Hepatocyte (in vitro differentiated cells): ENCODE measurements around the gene PEAK1. TPM values are rescaled to one million over a fixed set of nuclear protein-coding genes. Genes with fewer than 3 reads are reported as not detected.

Experiments
- DNase-seq: peaks from one replicate; pipeline ENCODE4 v3.0.0-alpha.2; 2016; ENCODE audit warnings: low spot score
- H2AFZ ChIP-seq: fragments of 200-600 bp; sonication (generic); 2 replicates; pipeline ENCODE4 v1.6.0; 2016; ENCODE audit warnings: antibody characterized with exemption, mild to moderate bottlenecking
- H3K27ac ChIP-seq: fragments of 200-600 bp; sonication (generic); 2 replicates; pipeline ENCODE4 v1.5.1; 2016; ENCODE audit warnings: mild to moderate bottlenecking
- H3K27me3 ChIP-seq: fragments of 200-600 bp; sonication (generic); 2 replicates; pipeline ENCODE4 v1.6.1; 2016
- H3K36me3 ChIP-seq: fragments of 200-600 bp; sonication (generic); replicated peaks from 2 replicates; pipeline ENCODE4 v1.5.1; 2016; ENCODE audit warnings: low read depth; ENCODE audit not compliant: insufficient read depth
- H3K4me1 ChIP-seq: fragments of 200-600 bp; sonication (generic); 2 replicates; pipeline ENCODE4 v1.5.1; 2016; ENCODE audit warnings: mild to moderate bottlenecking, moderate library complexity; ENCODE audit not compliant: insufficient read depth
- H3K4me2 ChIP-seq: fragments of 200-600 bp; sonication (generic); 2 replicates; pipeline ENCODE4 v1.6.0; 2016
- H3K4me3 ChIP-seq: fragments of 200-600 bp; sonication (generic); 2 replicates; pipeline ENCODE4 v1.5.1; 2016; ENCODE audit warnings: mild to moderate bottlenecking
- H3K79me2 ChIP-seq: fragments of 200-600 bp; sonication (generic); 2 replicates; pipeline ENCODE4 v1.6.0; 2017; ENCODE audit warnings: mild to moderate bottlenecking
- H3K9me2 ChIP-seq: fragments of 200-600 bp; sonication (generic); replicated peaks from 2 replicates; pipeline ENCODE4 v1.6.0; 2017; ENCODE audit warnings: mild to moderate bottlenecking; ENCODE audit not compliant: insufficient read depth
- H3K9me3 ChIP-seq: fragments of 200-600 bp; sonication (generic); 2 replicates; pipeline ENCODE4 v1.5.1; 2016; ENCODE audit warnings: low read depth, mild to moderate bottlenecking
- H4K20me1 ChIP-seq: fragments of 200-600 bp; sonication (generic); 2 replicates; pipeline ENCODE4 v1.6.0; 2016; ENCODE audit warnings: mild to moderate bottlenecking; ENCODE audit not compliant: insufficient read depth, poor library complexity, severe bottlenecking
- CTCF ChIP-seq: fragments of 200-600 bp; sonication (generic); IDR thresholded peaks from 2 replicates; pipeline ENCODE4 v1.5.1; 2016; ENCODE audit warnings: antibody characterized with exemption, mild to moderate bottlenecking; ENCODE audit not compliant: poor library complexity
- EZH2 ChIP-seq: fragments of 200-600 bp; sonication (generic); IDR thresholded peaks from 2 replicates; pipeline ENCODE4 v1.6.1; 2016; ENCODE audit warnings: antibody characterized with exemption, mild to moderate bottlenecking, borderline replicate concordance
- EZH2phosphoT487 ChIP-seq: fragments of 200-600 bp; sonication (generic); IDR thresholded peaks from one replicate; pipeline ENCODE4 v1.6.1; 2018; ENCODE audit warnings: antibody characterized with exemption, mild to moderate bottlenecking, low read depth, moderate library complexity; ENCODE audit not compliant: unreplicated experiment, severe bottlenecking
- WGBS: methylation state at CpG from one replicate; pipeline ENCODE4 v1.1.6; 2016; ENCODE audit warnings: low lambda C conversion rate; ENCODE audit errors: missing lambda C conversion rate; 5-methylcytosine and 5-hydroxymethylcytosine counted together
- polyA plus RNA-seq: library from polyadenylated mRNA; unstranded; fragments of >200 nt; fragmentation: Nextera tagmentation; extraction: Ambion mirVana; gene quantifications from 2 replicates; pipeline ENCODE4 v1.2.1, GENCODE V29; 2016
- total RNA-seq: library from RNA; depleted of rRNA; stranded (reverse); fragments of >200 nt; gene quantifications from 2 replicates; pipeline ENCODE4 v1.2.3, GENCODE V29; 2014

PEAK1 gene
- total and polyA plus RNA-seq, 2 experiments from 2014 or later = 8.1 to 27.1 TPM

- no peaks in the 10 kb centered on the region for H3K27me3 ChIP-seq
- H3K9me2 ChIP-seq = no peaks in the 10 kb centered on the region
- no peaks in the 10 kb centered on the region for H3K36me3 ChIP-seq
- no peaks in the 10 kb centered on the region for H3K9me3 ChIP-seq
- peaks cover 4% of the 10 kb centered on the region for H3K4me1 ChIP-seq
- peak overlapping the region; percentile 72 for H3K4me3 ChIP-seq
- peaks cover 15% of the 10 kb centered on the region for H4K20me1 ChIP-seq
- H2AFZ ChIP-seq = peak overlapping the region; percentile 48
- peak overlapping the region; percentile 96 for H3K27ac ChIP-seq
- H3K79me2 ChIP-seq = peaks cover 83% of the 10 kb centered on the region
- H3K4me2 ChIP-seq = peak overlapping the region; percentile 78
- 2% methylated on average over 41 of the region's 72 CpGs for WGBS
- DNase-seq = peak; percentile 66
- TF ChIP-seq EZH2 (no peak), CTCF (peak; percentile 44)
Observed at GRCh38 chr15:77418966-77419835, 703 bp downstream of the PEAK1 start.

DNA sequence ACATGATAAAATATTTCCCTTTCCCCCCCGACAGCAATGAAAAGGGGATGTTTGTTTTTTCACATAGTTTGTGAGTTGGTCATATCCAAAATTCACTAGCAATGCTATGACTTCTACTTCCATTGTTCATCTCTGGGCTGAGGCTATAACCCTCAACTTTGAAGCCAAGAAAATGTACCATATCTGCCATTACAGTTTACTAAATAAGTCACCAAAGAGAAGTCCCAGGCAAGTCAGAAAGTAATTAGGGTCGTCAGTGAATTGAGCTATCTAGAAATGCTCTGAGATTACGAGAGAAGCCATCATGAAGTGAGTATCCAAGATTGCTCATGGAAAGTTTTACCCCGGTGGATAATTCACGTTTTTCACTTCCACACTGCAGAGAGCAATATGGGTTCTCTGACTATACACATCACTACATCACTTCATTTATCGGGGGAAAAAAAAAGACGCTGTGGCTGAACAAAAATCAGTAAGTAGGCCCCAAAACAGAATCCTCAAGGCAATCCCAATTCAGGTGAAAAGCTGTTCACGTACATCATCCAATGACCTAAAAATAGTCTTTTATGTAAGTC is 1.4 kb downstream of the PEAK1 start:
- WGBS = 49% methylated on average over 8 of the region's 8 CpGs
- H2AFZ ChIP-seq = peak overlapping the region; percentile 48
- no peaks in the 10 kb centered on the region for H3K27me3 ChIP-seq
- H3K36me3 ChIP-seq = no peaks in the 10 kb centered on the region
- peak overlapping the region; percentile 78 for H3K4me2 ChIP-seq
- H3K9me2 ChIP-seq = no peaks in the 10 kb centered on the region
- no peak for TF ChIP-seq EZH2phosphoT487
- TF ChIP-seq CTCF = no peak
- no peak for TF ChIP-seq EZH2
- H3K9me3 ChIP-seq = no peaks in the 10 kb centered on the region
- H3K27ac ChIP-seq = peak overlapping the region; percentile 96
- peaks cover 4% of the 10 kb centered on the region for H3K4me1 ChIP-seq
- H3K79me2 ChIP-seq = peaks cover 83% of the 10 kb centered on the region
- peaks cover 15% of the 10 kb centered on the region for H4K20me1 ChIP-seq
- DNase-seq = no peak
- H3K4me3 ChIP-seq = peak overlapping the region; percentile 72

DNA sequence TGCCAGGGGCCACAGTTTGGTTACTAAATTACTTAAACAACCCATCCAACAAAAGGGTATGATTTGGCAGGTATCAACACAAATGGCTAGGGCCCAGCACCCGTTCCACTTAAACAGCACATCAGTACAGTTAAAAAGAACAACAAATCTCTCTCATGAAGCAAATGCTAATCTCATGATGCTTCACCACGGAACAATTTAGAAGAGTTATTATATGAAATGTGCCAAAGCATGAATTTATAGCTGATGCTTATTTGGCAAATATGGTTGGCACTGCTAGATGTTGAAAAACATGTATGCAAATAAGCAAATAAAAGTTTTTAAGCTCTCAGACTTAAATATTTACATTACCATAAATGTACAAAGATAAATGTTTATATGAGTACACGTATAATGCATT is 2.3 kb downstream of the PEAK1 start:
- Histone ChIP-seq H3K4me1 (peaks cover 4% of the 10 kb centered on the region), H3K9me3 (no peaks in the 10 kb centered on the region), H3K9me2 (no peaks in the 10 kb centered on the region), H4K20me1 (peaks cover 8% of the 10 kb centered on the region), H2AFZ (no peak overlapping the region), H3K4me2 (peak overlapping the region; percentile 78), H3K36me3 (no peaks in the 10 kb centered on the region), H3K27ac (no peak overlapping the region), H3K4me3 (no peak overlapping the region), H3K27me3 (no peaks in the 10 kb centered on the region), H3K79me2 (peaks cover 83% of the 10 kb centered on the region)
- no peak for TF ChIP-seq EZH2phosphoT487
- TF ChIP-seq CTCF = no peak
- no peak for TF ChIP-seq EZH2
- WGBS = 50% methylated on average over 3 of the region's 3 CpGs
- DNase-seq = no peak
